Mucosa of descending colon (tissue), 3 donors: ENCODE data around the gene SPINK4. TPM values are rescaled to one million over a fixed set of nuclear protein-coding genes. Genes with fewer than 3 reads are reported as not detected.

Source experiments
- ATAC-seq: fragments of 200-7000 bp; cut with Tn5 transposase; one replicate; pipeline ENCODE4 v1.9.1; 2020; ENCODE audit warnings: mild to moderate bottlenecking, moderate library complexity
- DNase-seq, 3 donors: peaks; one replicate each; pipeline ENCODE4 v3.0.0-alpha.2; 2020
- H3K36me3 ChIP-seq: fragments of 200-600 bp; one replicate; pipeline ENCODE4 v1.8.0; 2021; ENCODE audit warnings: low read depth, mild to moderate bottlenecking
- H3K4me1 ChIP-seq: fragments of 200-600 bp; one replicate; pipeline ENCODE4 v1.8.0; 2021; ENCODE audit warnings: low read depth, mild to moderate bottlenecking
- H3K4me3 ChIP-seq: fragments of 200-600 bp; one replicate; pipeline ENCODE4 v1.8.0; 2021; ENCODE audit warnings: mild to moderate bottlenecking
- H3K9me3 ChIP-seq: fragments of 200-600 bp; one replicate; pipeline ENCODE4 v1.8.0; 2021; ENCODE audit warnings: mild to moderate bottlenecking
- intact Hi-C, 2 donors: fragments of 100-400 bp; cut with DNase I in 1 of 2; cut with micrococcal nuclease in 1 of 2; formaldehyde crosslinking; loops; one replicate each; pipeline versions ENCODE4 v1.11.0 to v1.11.1; 2022; cut with DNase I, micrococcal nuclease
- total RNA-seq, 3 donors: library from RNA; stranded (reverse); fragmentation: NEBNext Ultra II Directional in 2 of 3; extraction: Animal tissue kit (Norgen Biotek cat#: 25700) in 2 of 3; gene quantifications; one replicate each; pipeline versions ENCODE4 v1.2.1 to v1.2.4, GENCODE V29; 2021 to 2023
- TF ChIP-seq, protein P1 (sequence below): fragments of 200-600 bp; IDR thresholded peaks from one replicate; pipeline ENCODE4 v1.8.0; 2022; ENCODE audit warnings: antibody characterized with exemption, mild to moderate bottlenecking
- donor health status: DM: no; HTN: no; CAD: no; lungs with moderate emphysema.
- donor health status: DM: no; HTN: no; CAD: no.
- donor health status: DM: no; HTN: yes; CAD: no.

The SPINK4 gene
- total RNA-seq, 3 donors from 2014 or later = 13.2 to 85.2 (median 33.3) TPM

DNA sequence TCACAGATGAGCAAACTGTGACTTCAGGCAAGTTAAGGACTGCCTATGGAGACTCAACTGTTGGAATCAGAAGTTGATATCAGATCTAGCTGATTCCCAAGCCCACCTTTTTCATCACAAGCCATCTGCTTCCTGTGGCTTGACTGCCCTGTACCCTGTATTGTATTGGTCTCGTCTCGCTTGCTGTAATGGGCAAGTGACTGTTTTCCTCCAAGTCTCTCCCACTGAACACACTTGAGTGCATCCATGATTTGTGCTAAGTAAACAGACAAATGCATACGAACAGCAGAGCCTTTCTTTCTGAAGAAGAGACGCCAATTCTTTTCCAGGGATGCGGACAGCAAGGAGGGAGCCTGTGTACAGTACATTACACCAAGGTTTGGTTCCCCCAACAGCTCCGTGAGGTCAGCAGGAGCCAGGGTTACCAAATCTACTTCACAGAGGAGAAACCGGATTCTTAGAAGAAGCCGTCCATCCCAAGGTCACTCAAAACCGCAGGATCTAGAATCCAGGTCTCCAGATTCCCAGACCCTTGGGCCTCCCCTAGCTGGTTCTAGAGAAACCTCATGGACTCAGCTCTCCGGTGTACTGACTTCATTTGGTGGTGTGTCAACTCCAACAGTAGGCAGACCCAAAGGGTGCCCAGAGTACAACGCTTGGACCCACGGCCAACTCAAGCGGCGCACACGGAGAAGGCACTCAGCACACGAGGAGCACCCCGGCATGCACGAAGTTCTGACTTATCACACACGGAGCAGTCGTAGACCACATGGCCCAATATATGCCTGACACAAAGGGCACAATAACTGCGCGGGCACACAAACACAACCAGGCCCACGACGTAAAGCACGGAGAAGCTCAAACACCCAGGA, 23.4 kb downstream of the SPINK4 start:
- peaks cover 13% of the 10 kb centered on the region for H3K36me3 ChIP-seq
- H3K4me1 ChIP-seq = peaks cover 12% of the 10 kb centered on the region
- DNase-seq (no peak), ATAC-seq (peak; percentile 2)
- TF ChIP-seq, protein P1, sequence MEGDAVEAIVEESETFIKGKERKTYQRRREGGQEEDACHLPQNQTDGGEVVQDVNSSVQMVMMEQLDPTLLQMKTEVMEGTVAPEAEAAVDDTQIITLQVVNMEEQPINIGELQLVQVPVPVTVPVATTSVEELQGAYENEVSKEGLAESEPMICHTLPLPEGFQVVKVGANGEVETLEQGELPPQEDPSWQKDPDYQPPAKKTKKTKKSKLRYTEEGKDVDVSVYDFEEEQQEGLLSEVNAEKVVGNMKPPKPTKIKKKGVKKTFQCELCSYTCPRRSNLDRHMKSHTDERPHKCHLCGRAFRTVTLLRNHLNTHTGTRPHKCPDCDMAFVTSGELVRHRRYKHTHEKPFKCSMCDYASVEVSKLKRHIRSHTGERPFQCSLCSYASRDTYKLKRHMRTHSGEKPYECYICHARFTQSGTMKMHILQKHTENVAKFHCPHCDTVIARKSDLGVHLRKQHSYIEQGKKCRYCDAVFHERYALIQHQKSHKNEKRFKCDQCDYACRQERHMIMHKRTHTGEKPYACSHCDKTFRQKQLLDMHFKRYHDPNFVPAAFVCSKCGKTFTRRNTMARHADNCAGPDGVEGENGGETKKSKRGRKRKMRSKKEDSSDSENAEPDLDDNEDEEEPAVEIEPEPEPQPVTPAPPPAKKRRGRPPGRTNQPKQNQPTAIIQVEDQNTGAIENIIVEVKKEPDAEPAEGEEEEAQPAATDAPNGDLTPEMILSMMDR = no peak
- H3K4me3 ChIP-seq = peak overlapping the region; percentile 85
- H3K9me3 ChIP-seq = no peaks in the 10 kb centered on the region
- intact Hi-C loops = no loop called here

DNA sequence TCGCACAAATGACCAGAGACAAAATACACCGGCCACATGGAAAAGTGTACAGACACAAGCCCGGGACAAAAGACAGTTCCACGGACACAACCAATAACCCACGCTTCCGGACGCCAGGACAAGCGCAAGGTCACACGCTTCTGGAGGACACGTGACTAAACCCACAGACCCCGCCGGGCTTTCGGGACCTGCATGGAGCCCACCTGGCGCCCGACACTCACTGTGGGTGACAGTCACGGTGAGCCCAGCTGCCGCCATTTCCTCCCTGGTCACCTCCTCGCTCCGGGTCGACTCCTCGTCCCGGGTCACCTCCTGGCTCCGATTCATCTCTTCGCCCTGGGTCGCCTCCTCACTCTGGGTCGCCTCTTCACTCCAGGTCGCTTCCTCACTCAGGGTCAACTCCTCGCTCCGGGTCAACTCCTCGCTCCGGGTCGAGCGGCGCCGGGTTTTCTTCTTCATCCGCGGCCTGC, 24.1 kb downstream of the SPINK4 start:
- DNase-seq = peak in 2 of 3 donors; percentile 74 to 82

DNA sequence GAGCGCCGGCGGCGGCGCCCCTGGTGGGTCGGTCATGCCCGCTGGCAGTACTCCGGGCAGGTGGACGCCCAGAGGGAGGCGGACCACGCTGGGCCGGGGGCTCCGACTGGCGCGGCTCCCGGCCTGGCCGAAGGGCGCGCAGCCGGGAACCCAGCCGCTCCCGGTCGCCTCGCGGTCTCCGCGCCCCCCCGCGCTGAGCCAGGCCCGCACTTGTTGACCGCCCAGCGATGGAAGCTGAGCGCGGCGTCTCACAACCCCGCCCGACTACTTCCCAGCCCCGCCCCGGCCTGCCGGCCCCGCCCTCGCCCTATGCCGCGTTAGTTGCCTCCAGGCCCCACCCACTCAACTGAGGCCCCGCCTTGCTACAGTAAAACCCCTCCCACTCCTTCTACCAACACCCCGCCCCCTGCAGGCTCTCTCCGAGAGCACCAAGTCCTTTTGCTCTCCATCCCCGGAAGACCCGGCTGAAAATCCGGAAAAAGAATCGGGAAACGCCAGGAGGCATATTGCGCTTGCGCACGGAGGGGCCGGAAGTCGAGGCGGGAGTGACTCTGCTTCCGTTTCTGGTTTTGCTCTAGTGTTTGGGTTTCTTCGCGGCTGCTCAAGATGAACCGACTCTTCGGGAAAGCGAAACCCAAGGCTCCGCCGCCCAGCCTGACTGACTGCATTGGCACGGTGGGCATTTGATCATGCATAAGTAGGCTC, 24.7 kb downstream of the SPINK4 start, which contains the start of the genes BAG1 and CHMP5:
Gene BAG1 (minus strand): TSS at position 236 of the 705 bp plus-strand sequence.
Gene CHMP5 (plus strand): TSS at position 577 of the 705 bp plus-strand sequence. CDS start 30 bp downstream, at position 607.
- H3K9me3 ChIP-seq = no peaks in the 10 kb centered on the region
- intact Hi-C loops = no loop called here
- H3K4me3 ChIP-seq = peak within 1 kb of the TSS; percentile 85
- DNase-seq (peak; percentile 100), ATAC-seq (peak; percentile 98)
- peaks cover 12% of the 10 kb centered on the region for H3K4me1 ChIP-seq
- TF ChIP-seq, protein P1 = peak; percentile 36
- H3K36me3 ChIP-seq = peaks cover 8% of the 10 kb centered on the region

More for the DNA sequence above, 24.1 kb downstream of the SPINK4 start:
- peak overlapping the region; percentile 85 for H3K4me3 ChIP-seq
- ATAC-seq = peak; percentile 25
- H3K9me3 ChIP-seq = no peaks in the 10 kb centered on the region
- TF ChIP-seq, protein P1 = no peak
- intact Hi-C loops = no loop called here
- peaks cover 12% of the 10 kb centered on the region for H3K4me1 ChIP-seq
- H3K36me3 ChIP-seq = peaks cover 13% of the 10 kb centered on the region

DNA sequence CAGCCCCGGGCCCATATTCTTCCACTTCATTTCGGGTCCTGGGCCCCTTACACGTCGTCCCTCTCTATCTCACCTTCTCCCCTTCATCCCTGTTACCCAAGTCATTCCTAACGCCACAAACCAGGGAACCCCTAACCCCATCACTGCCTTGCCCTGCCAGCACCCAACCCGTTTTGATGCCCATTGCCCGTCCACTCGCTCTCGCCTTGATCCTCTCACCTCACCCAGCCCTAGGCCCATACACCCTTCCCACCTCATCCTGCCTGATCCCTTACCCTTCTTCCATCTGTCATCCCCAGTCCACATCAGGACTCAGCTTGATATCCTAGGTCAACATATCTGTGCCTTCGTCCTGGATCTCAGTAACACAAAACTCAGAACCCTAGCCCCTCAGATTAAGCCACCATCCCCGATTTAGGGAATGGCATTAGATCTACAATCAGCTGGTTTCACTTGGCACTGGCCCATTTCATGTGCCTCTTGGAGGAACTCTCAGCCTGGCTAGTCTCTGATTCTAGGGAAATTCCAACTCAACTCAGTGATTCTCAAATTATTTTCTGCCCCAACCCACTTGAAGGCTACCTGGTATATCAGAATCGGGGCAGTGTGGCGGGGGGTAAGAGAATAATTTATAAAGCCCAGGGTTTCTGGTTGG, 25.4 kb downstream of the SPINK4 start:
- DNase-seq = peak in 1 of 3 donors; percentile 40
- TF ChIP-seq, protein P1 = no peak
- H3K9me3 ChIP-seq = no peaks in the 10 kb centered on the region
- intact Hi-C loops = no loop called here
- H3K4me3 ChIP-seq = peak overlapping the region; percentile 85
- H3K4me1 ChIP-seq = peaks cover 12% of the 10 kb centered on the region
- peaks cover 8% of the 10 kb centered on the region for H3K36me3 ChIP-seq
- ATAC-seq = no peak

DNA sequence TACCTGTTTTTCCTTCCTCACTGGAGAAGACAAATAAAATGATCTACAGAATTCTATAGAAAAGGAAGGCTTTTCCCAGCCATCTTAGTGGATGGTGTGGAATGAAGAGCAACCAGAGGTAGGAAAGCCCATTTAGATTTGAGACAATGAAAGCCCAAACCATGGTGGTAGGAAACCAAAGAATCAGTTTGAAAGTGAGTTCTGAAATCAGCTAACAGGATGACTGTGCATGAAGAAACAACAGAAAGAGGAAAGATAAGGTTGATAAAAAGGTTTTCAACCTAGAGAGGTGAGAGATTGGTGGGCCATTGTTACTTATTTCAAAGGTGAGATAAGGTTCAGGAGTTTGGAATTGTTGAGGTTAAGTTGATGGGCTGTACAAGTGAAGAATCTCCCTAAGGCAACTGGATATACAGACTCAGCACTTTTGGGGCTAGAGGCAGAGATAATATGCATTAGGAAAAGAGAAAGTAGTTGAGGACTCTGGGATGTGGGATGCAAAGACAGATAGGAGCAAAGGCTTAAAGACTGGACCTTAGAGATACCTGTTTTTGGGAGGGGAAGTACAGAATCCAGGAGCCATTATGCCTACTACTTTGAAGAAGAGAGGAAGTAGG, 27.3 kb downstream of the SPINK4 start:
- TF ChIP-seq, protein P1 = no peak
- intact Hi-C loops = no loop called here
- DNase-seq (no peak), ATAC-seq (no peak)
- peaks cover 21% of the 10 kb centered on the region for H3K4me1 ChIP-seq
- H3K4me3 ChIP-seq = no peak overlapping the region
- H3K9me3 ChIP-seq = no peaks in the 10 kb centered on the region
- H3K36me3 ChIP-seq = no peaks in the 10 kb centered on the region
